Measurements from ENCODE around the gene PRMT5. TPM values are rescaled to one million over a fixed set of nuclear protein-coding genes. Genes with fewer than 3 reads are reported as not detected.

Gene PRMT5
- 42.9 and 45.8 TPM in 2 replicates for total RNA-seq

GRCh38 chr14:22929104-22929960, at the start of gene PRMT5:
Gene PRMT5, minus strand, starts transcription at chr14:22929376. Its CDS starts 15 bp downstream, at chr14:22929361.

GRCh38 chr14:22918804-22919600, 10.2 kb downstream of the PRMT5 start, which contains the start of gene RBM23:
Gene RBM23, minus strand, starts transcription at chr14:22919149.

GRCh38 chr14:22883173-22883976, 45.8 kb downstream of the PRMT5 start, which contains the start of gene REM2:
Gene REM2, plus strand, starts transcription at chr14:22883222. Its CDS starts 66 bp downstream, at chr14:22883288.

GRCh38 chr14:22871224-22872032, 57.7 kb downstream of the PRMT5 start, which contains the start of gene LRP10:
Gene LRP10, plus strand, starts transcription at chr14:22871740. Its CDS starts 564 bp downstream, at chr14:22872304.

Other genes with a start within 250 kb of the PRMT5 start
- 60.4 and 72.4 TPM in 2 replicates for gene OXA1L, start 162.7 kb downstream of the PRMT5 start, total RNA-seq
- 4.9 and 6.1 TPM in 2 replicates for gene SLC7A7, start 113.9 kb downstream of the PRMT5 start, total RNA-seq
- 24.6 and 26.2 TPM in 2 replicates for gene MRPL52, start 99.5 kb downstream of the PRMT5 start, total RNA-seq
- 336 and 393 TPM in 2 replicates for gene MMP14, start 92.8 kb downstream of the PRMT5 start, total RNA-seq
- 97.4 and 113 TPM in 2 replicates for gene LRP10, start 57.6 kb downstream of the PRMT5 start, total RNA-seq
- gene REM2, start 46.2 kb downstream of the PRMT5 start, total RNA-seq, result under 0.01 TPM in 1 of 2 replicates, not detected in the other
- 89.1 and 179 TPM in 2 replicates for gene RBM23, start 10.2 kb downstream of the PRMT5 start, total RNA-seq
- gene HAUS4, start 27.7 kb upstream of the PRMT5 start, total RNA-seq, result 36.8 and 54.7 TPM in 2 replicates
- gene AJUBA, start 53.2 kb upstream of the PRMT5 start, total RNA-seq, result 65.6 and 75.0 TPM in 2 replicates
- 9.2 and 12.0 TPM in 2 replicates for gene C14orf93, start 80.8 kb upstream of the PRMT5 start, total RNA-seq
- gene PSMB5, start 105.5 kb upstream of the PRMT5 start, total RNA-seq, result 119 and 140 TPM in 2 replicates
- gene PSMB11, start 112.8 kb upstream of the PRMT5 start, total RNA-seq, result not detected in 2 replicates
- gene CDH24, start 128.1 kb upstream of the PRMT5 start, total RNA-seq, result 4.1 and 4.6 TPM in 2 replicates
- 103 and 105 TPM in 2 replicates for gene ACIN1, start 165.8 kb upstream of the PRMT5 start, total RNA-seq
- 44.0 and 45.7 TPM in 2 replicates for gene C14orf119, start 166.1 kb upstream of the PRMT5 start, total RNA-seq
- gene CIROP, start 175.6 kb upstream of the PRMT5 start, total RNA-seq, result 0.26 TPM in 1 of 2 replicates, not detected in the other
- gene CEBPE, start 189.9 kb upstream of the PRMT5 start, total RNA-seq, result 0.13 TPM in 1 of 2 replicates, not detected in the other

Data from articular chondrocyte of knee joint (primary cell).